Body of pancreas (tissue), 4 donors: ENCODE data around the gene PARP2. TPM values are rescaled to one million over a fixed set of nuclear protein-coding genes. Genes with fewer than 3 reads are reported as not detected.

Experiments used
- ATAC-seq: fragments of 150-250 bp; one replicate; pipeline ENCODE4 v1.9.1; 2016
- DNase-seq, 4 donors: peaks; one replicate each; pipeline ENCODE4 v3.0.0-alpha.2; 2019
- H3K27ac ChIP-seq, 4 donors: fragments of 200-600 bp; sonication (generic); 1 replicate in 3 of 4; 2 replicates in 1 of 4; pipeline versions ENCODE4 v1.5.1 to v1.6.1; 2016 to 2019; ENCODE audit warnings: mild to moderate bottlenecking in 1 of 4, mixed read lengths in 1 of 4, moderate library complexity in 1 of 4
- H3K27me3 ChIP-seq, 2 donors: fragments of 200-600 bp; sonication (generic); one replicate each; pipeline ENCODE4 v1.6.0; 2016; ENCODE audit warnings: mild to moderate bottlenecking in 1 of 2
- H3K36me3 ChIP-seq, 2 donors: fragments of 200-600 bp; sonication (generic); replicated peaks in 1 of 2; 2 replicates each; pipeline ENCODE4 v1.5.1; 2016; ENCODE audit warnings: low read depth in 2 of 2; ENCODE audit not compliant: insufficient read depth in 1 of 2
- H3K4me1 ChIP-seq: fragments of 200-600 bp; sonication (generic); one replicate; pipeline ENCODE4 v1.6.0; 2016
- H3K4me3 ChIP-seq, 2 donors: fragments of 200-600 bp; sonication (generic); 1 replicate in 1 of 2; 2 replicates in 1 of 2; pipeline ENCODE4 v1.5.1; 2016 to 2019
- H3K9me3 ChIP-seq, 3 donors: fragments of 200-600 bp; sonication (generic); 1 replicate in 2 of 3; 2 replicates in 1 of 3; pipeline ENCODE4 v1.5.1; 2016
- CTCF ChIP-seq, 7 experiments: fragments of 450-650 bp in 4 of 7; fragments of 200-600 bp in 3 of 7; sonication (generic) in 3 of 7; IDR thresholded peaks; one replicate each; pipeline ENCODE4 v1.5.1; 2016 to 2019; ENCODE audit warnings: antibody characterized with exemption in 7 of 7
- POLR2A ChIP-seq, 3 donors: fragments of 450-650 bp; IDR thresholded peaks; one replicate each; pipeline ENCODE4 v1.6.1; 2016; ENCODE audit warnings: antibody characterized with exemption in 3 of 3, mild to moderate bottlenecking in 2 of 3
- WGBS, 2 donors: methylation state at CpG; one replicate each; pipeline ENCODE4 v1.1.5; 2017; 5-methylcytosine and 5-hydroxymethylcytosine counted together
- intact Hi-C: fragments of 100-400 bp; cut with DNase I; formaldehyde crosslinking; loops from one replicate; pipeline ENCODE4 v1.15.1; 2023
- total RNA-seq, 2 donors: library from RNA; depleted of rRNA; stranded (reverse); fragments of >200 nt; gene quantifications; one replicate each; pipeline ENCODE4 v1.1.0, GENCODE V29; 2016

The PARP2 gene
- total RNA-seq, 2 donors from 2014 or later: 5.6 to 11.7 TPM

- H3K36me3 ChIP-seq: peaks cover 11 to 65% of the 10 kb centered on the region in 2 donors
- 93 to 94% methylated on average over 5 of the region's 5 CpGs for WGBS, 2 donors
Measured at GRCh38 chr14:20384886-20385285, 41.5 kb downstream of the PARP2 start.

GRCh38 chr14:20386276-20386855, 42.9 kb downstream of the PARP2 start:
- Histone ChIP-seq H3K9me3 (no peaks in the 10 kb centered on the region), H3K27ac (no peak overlapping the region), H3K4me3 (no peak overlapping the region), H3K27me3 (no peaks in the 10 kb centered on the region), H3K36me3 (peaks cover 11 to 73% of the 10 kb centered on the region in 2 donors), H3K4me1 (no peaks in the 10 kb centered on the region)
- TF ChIP-seq POLR2A (IDR thresholded peaks at IDR 0.05): no peak
- no peak for TF ChIP-seq CTCF (IDR thresholded peaks at IDR 0.05)
- no peak for ATAC-seq
- DNase-seq: no peak
- WGBS, 2 donors: 90 to 94% methylated on average over 16 to 17 of the region's 17 CpGs
- intact Hi-C loops: no loop called here

More at GRCh38 chr14:20384886-20385285, 41.5 kb downstream of the PARP2 start:
- DNase-seq (no peak), ATAC-seq (no peak)
- Histone ChIP-seq H3K4me3 (no peak overlapping the region), H3K4me1 (no peaks in the 10 kb centered on the region), H3K27me3 (no peaks in the 10 kb centered on the region), H3K9me3 (no peaks in the 10 kb centered on the region), H3K27ac (no peak overlapping the region)
- TF ChIP-seq CTCF (IDR thresholded peaks at IDR 0.05) (no peak), POLR2A (IDR thresholded peaks at IDR 0.05) (no peak)
- intact Hi-C loops: no loop called here

- DNase-seq: peak in 1 of 4 donors; percentile 16
- intact Hi-C loops: no loop called here
- H3K36me3 ChIP-seq: peaks cover 5 to 69% of the 10 kb centered on the region in 2 donors
- no peak for TF ChIP-seq POLR2A (IDR thresholded peaks at IDR 0.05)
- no peaks in the 10 kb centered on the region for H3K4me1 ChIP-seq
- no peak overlapping the region for H3K4me3 ChIP-seq
- H3K27ac ChIP-seq: no peak overlapping the region
- H3K9me3 ChIP-seq: no peaks in the 10 kb centered on the region
- ATAC-seq: no peak
- H3K27me3 ChIP-seq: no peaks in the 10 kb centered on the region
- WGBS, 2 donors: 82 to 93% methylated on average over 6 of the region's 6 CpGs
Measured at GRCh38 chr14:20387576-20387975, 44.1 kb downstream of the PARP2 start.

GRCh38 chr14:20388159-20388558, 44.7 kb downstream of the PARP2 start:
- ATAC-seq (no peak), DNase-seq (no peak)
- Histone ChIP-seq H3K36me3 (peaks cover 5 to 65% of the 10 kb centered on the region in 2 donors), H3K9me3 (no peaks in the 10 kb centered on the region), H3K27me3 (no peaks in the 10 kb centered on the region), H3K4me1 (no peaks in the 10 kb centered on the region), H3K27ac (no peak overlapping the region), H3K4me3 (no peak overlapping the region)
- TF ChIP-seq CTCF (IDR thresholded peaks at IDR 0.05) (no peak), POLR2A (IDR thresholded peaks at IDR 0.05) (no peak)
- intact Hi-C loops: no loop called here
- 54 to 71% methylated on average over 4 of the region's 4 CpGs for WGBS, 2 donors

- TF ChIP-seq CTCF (IDR thresholded peaks at IDR 0.05) (no peak), POLR2A (IDR thresholded peaks at IDR 0.05) (no peak)
- DNase-seq (no peak), ATAC-seq (no peak)
- H3K4me3 ChIP-seq: no peak overlapping the region
- no peaks in the 10 kb centered on the region for H3K4me1 ChIP-seq
- H3K27ac ChIP-seq: no peak overlapping the region
- no peaks in the 10 kb centered on the region for H3K9me3 ChIP-seq
- intact Hi-C loops: no loop called here
- WGBS, 2 donors: 92 to 94% methylated on average over 4 of the region's 4 CpGs
- H3K36me3 ChIP-seq: peaks cover 12 to 53% of the 10 kb centered on the region in 2 donors
- H3K27me3 ChIP-seq: no peaks in the 10 kb centered on the region
Measured at GRCh38 chr14:20391505-20391904, 48.1 kb downstream of the PARP2 start.
